HepG2 (cell line): ENCODE results near the gene AKR1C2. TPM values are rescaled to one million over a fixed set of nuclear protein-coding genes. Genes with fewer than 3 reads are reported as not detected.

Experiments
- ARNT ChIP-seq: fragments of 450-650 bp; IDR thresholded peaks from 2 replicates; pipeline ENCODE4 v1.6.1; 2017
- BCL6 ChIP-seq: IDR thresholded peaks from 2 replicates; pipeline ENCODE4 v1.6.1; 2016; ENCODE audit warnings: missing genetic modification reagents, missing compliant biosample characterization
- ELF3 ChIP-seq: IDR thresholded peaks from 2 replicates; pipeline ENCODE4 v1.6.1; 2016; ENCODE audit warnings: missing genetic modification reagents, missing compliant biosample characterization
- FOXO1 ChIP-seq: sonication (generic); formaldehyde crosslinking; IDR thresholded peaks from 2 replicates; pipeline ENCODE4 v1.4.0; 2020; ENCODE audit warnings: missing genetic modification reagents
- HMG20A ChIP-seq: IDR thresholded peaks from 2 replicates; pipeline ENCODE4 v1.6.1; 2016; ENCODE audit warnings: borderline replicate concordance
- MAZ ChIP-seq, 2 experiments: sonication (generic) in 1 of 2; formaldehyde crosslinking in 1 of 2; IDR thresholded peaks; 2 replicates each; pipeline versions ENCODE4 v1.5.0 to v1.6.1; 2012 to 2020; ENCODE audit warnings: low read depth in 2 of 2, mild to moderate bottlenecking in 2 of 2, borderline replicate concordance in 1 of 2, improper control_type of control experiment in 1 of 2, low read length in 1 of 2, missing genetic modification reagents in 1 of 2, moderate library complexity in 1 of 2
- MED13 ChIP-seq: sonication (generic); formaldehyde crosslinking; IDR thresholded peaks from 2 replicates; pipeline ENCODE4 v1.5.0; 2020; ENCODE audit warnings: missing genetic modification reagents
- MEF2D ChIP-seq: sonication (generic); formaldehyde crosslinking; IDR thresholded peaks from 2 replicates; pipeline ENCODE4 v1.5.1; 2020; ENCODE audit warnings: mild to moderate bottlenecking, missing genetic modification reagents
- NFIC ChIP-seq: IDR thresholded peaks from 2 replicates; pipeline ENCODE4 v1.6.1; 2012; ENCODE audit warnings: mild to moderate bottlenecking, low read length, inconsistent platforms
- POGZ ChIP-seq: sonication (generic); formaldehyde crosslinking; IDR thresholded peaks from 2 replicates; pipeline ENCODE4 v1.4.0; 2020; ENCODE audit warnings: mild to moderate bottlenecking, missing genetic modification reagents
- RARA ChIP-seq: IDR thresholded peaks from 2 replicates; pipeline ENCODE4 v1.6.1; 2016; ENCODE audit warnings: missing genetic modification reagents, missing compliant biosample characterization
- RXRB ChIP-seq: IDR thresholded peaks from 2 replicates; pipeline ENCODE4 v1.6.1; 2016; ENCODE audit warnings: borderline replicate concordance, missing genetic modification reagents, missing compliant biosample characterization
- SIN3A ChIP-seq: IDR thresholded peaks from 2 replicates; pipeline ENCODE4 v1.6.1; 2011; ENCODE audit warnings: low read depth, mild to moderate bottlenecking, control low read depth, low read length, borderline replicate concordance
- SMAD3 ChIP-seq: sonication (generic); formaldehyde crosslinking; IDR thresholded peaks from 2 replicates; pipeline ENCODE4 v1.4.0; 2020; ENCODE audit warnings: missing genetic modification reagents
- SMYD3 ChIP-seq: sonication (generic); formaldehyde crosslinking; IDR thresholded peaks from 2 replicates; pipeline ENCODE4 v1.8.1; 2023; ENCODE audit warnings: mild to moderate bottlenecking, missing genetic modification reagents
- SOX5 ChIP-seq: IDR thresholded peaks from 2 replicates; pipeline ENCODE4 v1.6.1; 2016; ENCODE audit warnings: borderline replicate concordance
- ZBTB33 ChIP-seq: sonication (generic); formaldehyde crosslinking; IDR thresholded peaks from 2 replicates; pipeline ENCODE4 v1.4.0; 2020; ENCODE audit warnings: missing genetic modification reagents
- ZBTB38 ChIP-seq: sonication (generic); formaldehyde crosslinking; IDR thresholded peaks from 2 replicates; pipeline ENCODE4 v1.5.1; 2020; ENCODE audit warnings: mild to moderate bottlenecking, missing genetic modification reagents
- ZMYM3 ChIP-seq: sonication (generic); formaldehyde crosslinking; IDR thresholded peaks from 2 replicates; pipeline ENCODE4 v1.5.1; 2020; ENCODE audit warnings: mild to moderate bottlenecking, missing genetic modification reagents
- ZNF17 ChIP-seq: sonication (generic); formaldehyde crosslinking; IDR thresholded peaks from 2 replicates; pipeline ENCODE4 v1.5.0; 2020; ENCODE audit warnings: mild to moderate bottlenecking, missing genetic modification reagents
- ZNF746 ChIP-seq: sonication (generic); formaldehyde crosslinking; IDR thresholded peaks from 2 replicates; pipeline ENCODE4 v1.8.0; 2022; ENCODE audit warnings: mild to moderate bottlenecking, missing genetic modification reagents
- ZNF768 ChIP-seq: sonication (generic); formaldehyde crosslinking; IDR thresholded peaks from 2 replicates; pipeline ENCODE4 v1.4.0; 2020; ENCODE audit warnings: missing genetic modification reagents
- polyA plus RNA-seq, 8 experiments: library from polyadenylated mRNA; depleted of rRNA in 3 of 8; stranded (reverse) in 7 of 8; unstranded in 1 of 8; fragments of >200 nt; fragmentation: Illumina TruSeq in 4 of 8; extraction: Trizol in 4 of 8; gene quantifications; 2 replicates each; pipeline versions ENCODE4 v1.2.1 to v1.2.3, GENCODE V29; 2011 to 2016; ENCODE audit warnings: low read depth in 4 of 8, missing spikeins in 1 of 8, mixed read lengths in 1 of 8; ENCODE audit not compliant: insufficient read depth in 1 of 8
- total RNA-seq, 5 experiments: library from RNA; depleted of rRNA; stranded (reverse); fragments of >200 nt; fragmentation: Illumina TruSeq; extraction: Trizol; gene quantifications; 2 replicates each; pipeline ENCODE4 v1.2.3, GENCODE V29; 2016; ENCODE audit warnings: low read depth in 1 of 5
- TF ChIP-seq, protein P1 (sequence below): sonication (generic); formaldehyde crosslinking; IDR thresholded peaks from 2 replicates; pipeline ENCODE4 v1.4.0; 2020; ENCODE audit warnings: missing genetic modification reagents
- TF ChIP-seq, protein P2 (sequence below): sonication (generic); formaldehyde crosslinking; IDR thresholded peaks from 2 replicates; pipeline ENCODE4 v1.4.0; 2020; ENCODE audit warnings: missing genetic modification reagents, mild to moderate bottlenecking, borderline replicate concordance

AKR1C2 gene
- total and polyA plus RNA-seq, 2 of the 13 experiments (the other 11 are each of a cell fraction or from before 2014, with no cell fraction given): 140 to 900 TPM

DNA sequence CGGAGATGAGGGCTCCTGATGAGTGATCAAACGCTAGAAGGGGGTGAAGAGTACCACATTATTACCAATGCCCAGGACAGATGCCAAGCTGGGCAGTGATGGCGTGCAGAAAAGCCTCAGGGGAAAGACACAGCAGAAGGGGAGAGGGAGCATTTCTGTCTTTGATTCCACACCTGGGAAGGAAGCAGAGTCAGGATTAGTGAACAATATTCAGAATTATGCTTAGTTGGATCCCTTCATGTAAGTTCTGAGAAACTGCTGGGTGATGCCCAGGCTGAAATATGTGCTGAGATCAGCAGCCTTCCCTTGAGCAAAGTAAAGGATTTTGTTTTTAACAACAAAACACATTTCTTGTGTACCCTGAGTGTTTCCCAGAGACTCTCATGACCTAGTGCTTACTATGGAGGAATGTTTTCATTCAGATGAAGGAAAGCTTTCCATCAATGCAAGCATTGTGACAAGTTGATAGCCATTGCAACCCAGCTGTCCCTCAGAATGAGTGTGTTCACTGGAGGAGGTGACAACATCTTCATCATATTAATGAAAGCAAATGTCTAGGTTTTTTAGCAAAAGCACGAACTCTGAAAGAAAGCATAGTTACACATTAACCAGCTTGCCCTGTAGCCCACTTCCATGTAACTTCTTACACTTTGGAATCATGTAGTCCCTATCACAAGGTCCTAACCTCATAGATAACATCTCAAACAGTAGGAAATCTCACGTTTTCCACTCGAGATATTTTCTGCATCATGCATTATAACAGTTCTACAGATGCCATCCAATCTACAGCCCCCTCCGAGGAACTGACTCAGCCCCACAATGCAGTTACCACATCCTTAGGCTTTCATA lies 64.2 kb downstream of the AKR1C2 start (continued):
- no peak for TF ChIP-seq MAZ (IDR thresholded peaks at IDR 0.05; ENCODE audit: borderline replicate concordance, low read depth, low read length)
- TF ChIP-seq MAZ (CRISPR knock-in tag; IDR thresholded peaks at IDR 0.05; ENCODE audit: low read depth): 0 out of 2 replicates have a peak, but pooled peaks have one; percentile 29
- TF ChIP-seq ZNF17 (CRISPR knock-in tag): 0 out of 2 replicates have a peak, but pooled peaks have one; percentile 43
- no peak for TF ChIP-seq ZNF768
- TF ChIP-seq MED13: peak; percentile 34; the same call in 1 of the 2 replicates
- no peak for TF ChIP-seq ZNF746 (CRISPR knock-in tag)
- peak; percentile 34; the same call in 1 of the 2 replicates for TF ChIP-seq POGZ (CRISPR knock-in tag)
- peak; percentile 76; the same call in 1 of the 2 replicates for TF ChIP-seq SMAD3 (CRISPR knock-in tag)
- peak; percentile 87 for TF ChIP-seq ZBTB38 (CRISPR knock-in tag)
- peak; percentile 80; the same call in 1 of the 2 replicates for TF ChIP-seq MEF2D (CRISPR knock-in tag)
- TF ChIP-seq BCL6 (CRISPR knock-in tag): peak; percentile 56; the same call in 1 of the 2 replicates
- TF ChIP-seq, protein P1, sequence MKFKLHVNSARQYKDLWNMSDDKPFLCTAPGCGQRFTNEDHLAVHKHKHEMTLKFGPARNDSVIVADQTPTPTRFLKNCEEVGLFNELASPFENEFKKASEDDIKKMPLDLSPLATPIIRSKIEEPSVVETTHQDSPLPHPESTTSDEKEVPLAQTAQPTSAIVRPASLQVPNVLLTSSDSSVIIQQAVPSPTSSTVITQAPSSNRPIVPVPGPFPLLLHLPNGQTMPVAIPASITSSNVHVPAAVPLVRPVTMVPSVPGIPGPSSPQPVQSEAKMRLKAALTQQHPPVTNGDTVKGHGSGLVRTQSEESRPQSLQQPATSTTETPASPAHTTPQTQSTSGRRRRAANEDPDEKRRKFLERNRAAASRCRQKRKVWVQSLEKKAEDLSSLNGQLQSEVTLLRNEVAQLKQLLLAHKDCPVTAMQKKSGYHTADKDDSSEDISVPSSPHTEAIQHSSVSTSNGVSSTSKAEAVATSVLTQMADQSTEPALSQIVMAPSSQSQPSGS (CRISPR knock-in tag): 0 out of 2 replicates have a peak, but pooled peaks have one; percentile 38
- peak; percentile 62; the same call in 1 of the 2 replicates for TF ChIP-seq HMG20A (CRISPR knock-in tag)
- TF ChIP-seq SMYD3 (CRISPR knock-in tag): 0 out of 2 replicates have a peak, but pooled peaks have one; percentile 14
- TF ChIP-seq FOXO1 (CRISPR knock-in tag): peak; percentile 16; the same call in 1 of the 2 replicates
- TF ChIP-seq, protein P2, sequence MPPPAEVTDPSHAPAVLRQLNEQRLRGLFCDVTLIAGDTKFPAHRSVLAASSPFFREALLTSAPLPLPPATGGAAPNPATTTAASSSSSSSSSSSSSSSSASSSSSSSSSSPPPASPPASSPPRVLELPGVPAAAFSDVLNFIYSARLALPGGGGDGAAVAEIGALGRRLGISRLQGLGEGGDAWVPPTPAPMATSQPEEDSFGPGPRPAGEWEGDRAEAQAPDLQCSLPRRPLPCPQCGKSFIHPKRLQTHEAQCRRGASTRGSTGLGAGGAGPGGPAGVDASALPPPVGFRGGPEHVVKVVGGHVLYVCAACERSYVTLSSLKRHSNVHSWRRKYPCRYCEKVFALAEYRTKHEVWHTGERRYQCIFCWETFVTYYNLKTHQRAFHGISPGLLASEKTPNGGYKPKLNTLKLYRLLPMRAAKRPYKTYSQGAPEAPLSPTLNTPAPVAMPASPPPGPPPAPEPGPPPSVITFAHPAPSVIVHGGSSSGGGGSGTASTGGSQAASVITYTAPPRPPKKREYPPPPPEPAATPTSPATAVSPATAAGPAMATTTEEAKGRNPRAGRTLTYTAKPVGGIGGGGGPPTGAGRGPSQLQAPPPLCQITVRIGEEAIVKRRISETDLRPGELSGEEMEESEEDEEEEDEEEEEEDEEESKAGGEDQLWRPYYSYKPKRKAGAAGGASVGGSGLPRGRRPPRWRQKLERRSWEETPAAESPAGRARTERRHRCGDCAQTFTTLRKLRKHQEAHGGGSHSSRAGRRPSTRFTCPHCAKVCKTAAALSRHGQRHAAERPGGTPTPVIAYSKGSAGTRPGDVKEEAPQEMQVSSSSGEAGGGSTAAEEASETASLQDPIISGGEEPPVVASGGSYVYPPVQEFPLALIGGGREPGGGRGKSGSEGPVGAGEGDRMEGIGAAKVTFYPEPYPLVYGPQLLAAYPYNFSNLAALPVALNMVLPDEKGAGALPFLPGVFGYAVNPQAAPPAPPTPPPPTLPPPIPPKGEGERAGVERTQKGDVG (CRISPR knock-in tag): peak; percentile 46; the same call in 1 of the 2 replicates
- TF ChIP-seq ARNT: no peak
- peak; percentile 89 for TF ChIP-seq RXRB (CRISPR knock-in tag)
- TF ChIP-seq SIN3A: no peak
- TF ChIP-seq ZBTB33 (CRISPR knock-in tag): no peak
- peak; percentile 65 for TF ChIP-seq RARA (CRISPR knock-in tag)
- TF ChIP-seq NFIC: peak; percentile 30; the same call in 1 of the 2 replicates
- TF ChIP-seq SOX5 (CRISPR knock-in tag): peak; percentile 48; the same call in 1 of the 2 replicates
- 0 out of 2 replicates have a peak, but pooled peaks have one; percentile 6 for TF ChIP-seq ZMYM3 (CRISPR knock-in tag)
- TF ChIP-seq ELF3 (CRISPR knock-in tag): peak; percentile 70
